Mesenteric fat pad (tissue), 1 donor: ENCODE data around the gene CSRP2. TPM values are rescaled to one million over a fixed set of nuclear protein-coding genes. Genes with fewer than 3 reads are reported as not detected.

Experiments used
- DNase-seq: peaks from one replicate; pipeline ENCODE4 v3.0.0-alpha.2; 2020; ENCODE audit warnings: low spot score
- total RNA-seq: library from RNA; stranded (reverse); fragmentation: NEBNext Ultra II Directional; extraction: Animal tissue kit (Norgen Biotek cat#: 25700); gene quantifications from one replicate; pipeline ENCODE4 v1.2.1, GENCODE V29; 2021
- donor health status: DM: yes; HTN: yes; CAD: no.

CSRP2 gene
- total RNA-seq, 1 donor from 2014 or later = 12.6 TPM

DNA sequence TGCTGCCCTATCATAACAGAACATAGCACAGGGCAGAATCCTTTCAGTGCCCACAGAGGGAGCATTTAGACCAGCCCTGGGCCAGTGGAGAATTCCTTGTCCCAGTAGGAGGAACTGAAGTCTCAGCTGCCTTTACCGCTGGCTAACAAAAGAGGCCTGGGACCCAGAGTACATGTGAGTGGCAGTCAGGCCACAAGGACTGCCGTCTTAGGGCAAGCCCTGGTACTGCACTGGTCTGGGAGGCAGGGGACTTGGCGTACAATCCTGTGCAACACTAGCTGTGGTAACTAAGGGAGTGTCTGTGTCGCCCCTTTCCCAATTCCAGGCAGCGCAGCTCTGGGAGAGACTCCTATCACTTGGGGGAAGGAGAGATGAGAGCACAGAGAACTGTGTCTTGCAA lies 17.0 kb upstream of the CSRP2 start:
- DNase-seq = no peak

DNA sequence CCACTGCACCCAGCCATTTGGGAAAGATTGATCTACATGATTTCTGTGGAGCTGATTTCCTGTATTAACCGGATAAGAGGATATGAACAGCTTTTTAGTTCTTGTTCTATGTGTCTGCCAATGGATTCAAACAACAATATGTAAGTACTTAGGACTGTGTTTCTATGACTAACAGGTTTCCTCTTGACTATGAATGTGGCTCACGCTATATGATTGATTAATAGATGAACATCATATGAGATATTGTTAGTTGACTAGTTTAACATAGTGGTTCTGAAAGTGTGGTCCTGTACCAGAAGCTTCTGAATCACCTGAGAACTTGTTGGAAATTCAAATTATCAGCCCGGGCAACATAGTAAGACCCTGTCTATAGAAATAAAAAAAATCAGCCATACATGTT lies 12.8 kb upstream of the CSRP2 start:
- no peak for DNase-seq

DNA sequence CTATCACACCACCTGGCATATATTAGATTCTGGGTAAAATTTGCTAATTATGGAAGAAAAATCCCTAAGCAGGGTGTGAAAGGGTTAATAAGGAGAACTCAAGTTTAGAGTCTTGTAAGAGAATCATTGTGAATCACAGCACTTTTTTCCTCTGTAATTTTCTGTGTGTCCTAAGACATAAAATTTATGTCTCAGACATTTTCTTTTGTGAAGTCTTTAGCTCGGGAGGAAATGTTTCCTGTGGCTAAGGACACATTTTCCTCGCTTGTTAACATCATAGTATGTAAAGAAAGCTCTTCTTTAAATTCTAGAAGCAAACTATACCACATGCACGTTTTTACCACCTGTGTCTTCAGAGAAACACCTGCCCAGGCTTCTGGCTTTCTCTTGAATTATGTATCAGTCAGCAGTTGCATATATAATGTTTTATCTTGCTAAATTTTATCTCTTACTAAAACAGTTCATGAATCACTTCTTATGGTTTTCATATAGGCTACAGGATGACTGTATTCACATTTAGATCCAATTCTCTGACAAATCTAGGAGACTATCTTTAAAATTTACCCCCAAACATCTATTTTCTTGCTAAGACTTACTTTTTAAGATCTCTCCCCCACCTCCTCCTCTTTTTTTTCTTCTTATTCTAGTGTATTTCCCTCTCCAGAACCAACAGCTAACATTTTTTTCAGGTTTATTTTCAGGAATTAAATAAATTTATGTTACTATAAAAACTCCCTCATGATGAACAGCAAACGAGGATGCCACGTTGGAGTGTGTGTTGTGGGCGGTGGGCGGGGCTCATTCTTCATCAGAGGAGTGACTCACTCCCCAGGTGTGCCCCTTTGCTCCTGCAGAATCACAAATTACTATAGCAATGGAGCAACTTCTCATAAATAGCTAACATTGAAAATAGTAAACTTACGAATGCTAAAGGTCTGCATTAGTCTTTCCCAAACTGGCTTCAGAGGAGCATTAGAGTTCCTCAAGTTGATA lies 11.6 kb upstream of the CSRP2 start:
- DNase-seq = no peak

DNA sequence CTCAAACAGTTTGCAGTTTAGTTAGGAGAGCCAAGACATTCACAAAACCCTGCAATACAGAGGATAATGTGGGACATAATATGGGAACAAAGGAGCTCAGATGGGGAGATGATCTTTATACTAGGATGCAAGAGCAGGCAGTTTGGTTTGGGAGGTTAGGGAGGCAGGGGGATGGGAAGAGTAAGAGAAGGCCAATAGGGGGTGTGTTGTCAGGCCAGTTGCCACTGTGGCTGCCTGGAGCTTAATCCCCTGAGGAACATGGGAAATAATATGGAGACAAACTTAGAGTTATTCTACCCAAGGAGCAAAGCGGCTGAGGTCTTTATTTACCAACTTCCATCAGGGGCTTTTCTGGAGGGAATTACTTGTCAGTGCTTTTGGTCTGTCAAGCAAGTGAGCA lies 10.0 kb upstream of the CSRP2 start:
- no peak for DNase-seq

DNA sequence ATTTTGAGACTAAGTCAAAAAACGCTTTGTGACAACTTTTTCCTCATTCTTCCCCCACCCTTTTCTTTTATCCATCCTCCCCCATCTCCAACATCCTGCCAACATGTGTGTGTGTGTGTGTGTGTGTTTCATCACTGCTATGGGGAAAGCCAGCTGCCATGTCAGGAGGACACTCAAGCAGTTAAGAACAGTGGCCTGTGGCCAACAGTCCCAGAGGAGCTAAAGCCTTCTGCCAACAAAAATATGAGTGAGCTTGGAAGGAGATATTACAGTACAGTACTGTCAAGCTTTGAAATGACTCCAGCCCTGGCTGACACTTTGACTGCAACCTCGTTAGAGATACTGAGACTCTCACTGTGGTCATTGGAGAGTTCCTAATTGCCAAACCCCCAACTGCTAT lies 5.0 kb upstream of the CSRP2 start:
- DNase-seq = no peak

DNA sequence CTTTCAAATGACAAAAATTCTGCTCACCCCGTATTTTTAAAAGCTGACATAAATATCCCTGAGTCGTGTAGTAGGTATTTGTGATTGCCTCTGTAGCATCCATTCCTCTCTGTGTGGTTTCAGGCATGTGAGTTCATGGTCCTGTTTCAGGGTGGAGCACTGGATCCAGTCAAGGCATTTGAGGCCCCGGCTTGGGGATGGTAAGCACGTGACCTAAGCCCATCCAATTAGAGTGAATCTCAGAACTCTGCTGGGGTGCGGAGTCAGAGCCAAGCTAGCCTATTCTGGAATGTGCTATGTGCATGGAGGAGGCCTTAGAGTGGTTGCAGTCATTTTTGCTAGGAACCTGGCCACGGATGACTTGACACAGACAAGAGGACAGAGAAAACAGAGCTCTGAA lies 4.3 kb upstream of the CSRP2 start:
- no peak for DNase-seq

DNA sequence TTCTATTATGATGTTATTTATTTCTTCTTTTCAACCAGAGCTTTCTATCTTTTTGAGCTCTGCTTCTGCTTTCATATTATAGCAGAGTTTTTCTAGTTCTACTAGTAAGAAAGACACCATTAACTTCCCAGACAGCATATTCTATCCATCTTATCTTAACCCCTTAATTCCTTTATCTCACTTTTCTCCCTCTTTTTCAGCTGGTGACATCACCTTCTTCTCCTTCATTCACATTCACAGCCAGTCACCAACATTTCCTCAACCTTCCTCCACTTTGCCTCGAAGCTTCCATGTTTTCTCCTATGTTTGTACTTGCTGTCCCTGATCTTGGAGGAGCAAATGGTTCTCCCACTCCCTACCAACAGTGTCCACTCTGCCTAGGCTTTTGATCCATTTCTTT lies 3.5 kb upstream of the CSRP2 start:
- DNase-seq = no peak

DNA sequence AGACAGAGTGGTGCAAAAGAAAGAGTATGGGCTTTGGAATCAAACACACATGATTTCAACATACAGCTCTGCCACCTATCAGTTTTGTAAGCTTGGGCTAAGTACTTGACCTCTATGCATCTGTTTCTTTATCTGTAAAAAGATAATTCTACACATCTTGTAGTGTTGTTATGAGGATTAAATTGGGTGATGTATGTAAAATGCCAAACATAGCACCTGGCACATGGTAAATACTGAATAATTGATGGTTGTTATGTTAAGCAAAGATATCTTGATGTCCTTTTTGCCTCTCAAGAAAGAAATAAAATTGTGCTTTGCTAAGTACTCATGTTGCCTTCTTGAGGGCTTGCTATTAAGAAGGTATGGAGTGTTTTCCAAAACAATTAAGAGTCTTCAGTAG lies 2.3 kb upstream of the CSRP2 start:
- DNase-seq = no peak

DNA sequence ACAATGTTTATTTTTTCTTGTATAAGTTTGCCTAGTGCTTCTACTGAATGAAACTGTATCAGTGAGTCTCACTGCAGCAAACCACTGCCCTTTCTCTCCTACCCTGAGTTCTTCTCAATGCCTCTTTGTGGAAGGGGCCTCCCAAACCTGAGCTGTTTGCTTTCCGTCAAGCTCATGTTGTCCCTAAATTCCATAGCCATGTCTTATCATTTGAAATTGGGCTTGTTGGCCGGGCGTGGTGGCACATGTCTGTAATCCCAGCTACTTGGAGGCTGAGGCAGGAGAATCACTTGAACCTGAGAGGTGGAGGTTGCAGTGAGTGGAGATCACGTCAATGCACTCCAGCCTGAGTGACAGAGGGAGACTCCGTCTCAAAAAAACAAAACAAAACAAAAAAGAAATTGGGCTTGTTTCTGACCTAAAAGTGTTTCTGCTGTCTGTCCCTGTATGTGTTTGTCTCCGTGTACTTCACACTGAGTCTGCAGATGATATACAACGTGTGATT lies 1.8 kb upstream of the CSRP2 start:
- no peak for DNase-seq

DNA sequence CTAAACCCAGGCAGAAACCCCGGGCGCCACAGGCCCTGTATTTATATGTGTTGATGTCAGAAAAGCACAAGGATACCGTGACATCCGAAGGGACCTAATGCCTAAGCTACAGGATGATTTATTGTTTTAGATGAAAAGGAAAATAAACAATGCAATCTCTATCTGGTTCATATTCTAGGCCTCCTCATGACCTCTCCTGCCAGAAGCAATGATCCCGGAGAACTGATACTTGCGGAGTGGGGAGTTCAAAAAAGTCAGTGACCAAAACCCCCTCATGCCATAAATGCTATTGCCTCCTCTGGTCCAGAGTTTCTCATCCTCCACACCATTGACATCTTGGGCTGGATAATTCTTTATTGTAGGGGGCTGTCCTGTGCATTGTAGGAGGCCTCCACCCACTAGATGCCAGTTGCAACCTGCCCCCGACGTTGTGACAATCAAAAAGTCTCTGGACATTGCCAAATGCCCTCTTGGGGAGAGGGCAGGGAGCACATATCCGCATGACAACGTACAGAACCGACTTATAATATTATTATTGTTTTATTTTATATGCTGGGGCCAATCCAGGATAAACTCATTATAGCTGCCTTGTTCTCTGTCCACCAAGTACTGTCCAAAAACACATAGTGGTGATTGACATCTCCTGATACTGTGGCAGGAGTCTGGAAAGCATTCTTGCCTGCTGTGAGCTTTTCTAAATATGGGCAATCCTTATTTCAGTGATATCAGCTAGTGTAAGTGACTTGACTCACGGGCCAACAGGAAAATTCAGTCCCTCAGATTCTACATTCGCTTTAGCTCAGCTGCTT lies 1.1 kb upstream of the CSRP2 start:
- DNase-seq = no peak

DNA sequence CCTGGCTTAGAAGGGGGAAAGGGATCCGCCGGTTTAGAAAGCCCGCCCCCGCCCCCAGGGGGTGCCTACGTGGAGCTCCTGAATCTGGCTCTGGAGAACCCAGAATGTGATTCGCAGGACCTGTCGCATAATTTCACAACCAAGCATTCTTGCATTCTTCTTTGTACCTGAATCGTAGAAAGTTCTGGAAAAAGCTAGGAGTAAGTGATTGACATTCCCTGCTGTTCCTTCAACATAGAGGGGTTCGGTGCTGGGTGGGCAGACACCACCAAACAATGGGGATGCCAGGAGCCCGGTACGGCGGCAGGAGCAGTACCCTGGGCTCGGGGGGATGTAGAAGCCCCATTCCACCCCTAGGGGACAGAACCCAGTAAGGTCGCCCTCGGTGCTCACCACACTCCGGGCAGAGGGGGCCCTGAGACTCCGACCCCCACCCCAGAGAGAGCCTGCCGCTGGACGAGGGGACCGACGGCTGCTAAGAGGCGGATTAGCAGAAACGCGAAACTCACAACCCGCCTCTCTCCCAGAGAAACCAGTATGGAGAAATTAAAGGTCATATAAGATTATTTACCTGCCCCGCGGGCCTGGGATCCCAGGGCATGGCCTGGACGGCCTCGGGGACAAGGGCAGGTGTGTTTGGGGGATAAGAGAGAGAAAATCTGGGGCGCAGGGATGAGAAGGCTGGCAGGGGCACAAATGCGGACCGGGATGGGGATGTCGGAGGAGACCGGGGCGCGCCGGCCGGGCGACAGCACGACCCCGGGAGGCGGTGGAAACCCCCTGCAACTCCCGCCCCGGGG lies 520 bp downstream of the CSRP2 start:
- no peak for DNase-seq

DNA sequence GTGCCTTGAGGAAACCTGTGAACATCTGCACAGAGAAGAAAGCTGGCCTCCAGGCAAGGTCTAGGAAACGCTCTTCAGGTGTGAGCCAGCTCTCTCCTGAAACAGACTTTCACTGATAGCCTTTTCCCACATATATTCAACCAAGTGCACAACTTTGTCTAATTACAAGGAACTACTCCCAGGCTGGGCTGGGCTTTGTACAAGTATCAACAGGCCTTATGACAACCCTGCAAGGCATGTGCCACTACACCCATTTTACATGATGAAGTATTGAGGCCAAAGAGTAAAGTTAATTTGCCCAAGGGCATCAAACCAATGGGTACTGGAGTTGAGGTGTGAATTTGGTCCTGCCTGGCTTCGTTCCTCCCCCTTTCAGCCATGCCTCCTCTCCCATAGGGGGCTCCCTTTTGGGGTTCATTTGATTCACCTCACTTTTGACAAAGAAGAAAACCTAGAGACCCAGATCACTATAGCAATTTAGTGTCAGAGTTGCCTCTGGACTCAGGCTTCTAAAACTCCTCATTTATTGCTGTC lies 2.1 kb downstream of the CSRP2 start:
- DNase-seq = no peak

DNA sequence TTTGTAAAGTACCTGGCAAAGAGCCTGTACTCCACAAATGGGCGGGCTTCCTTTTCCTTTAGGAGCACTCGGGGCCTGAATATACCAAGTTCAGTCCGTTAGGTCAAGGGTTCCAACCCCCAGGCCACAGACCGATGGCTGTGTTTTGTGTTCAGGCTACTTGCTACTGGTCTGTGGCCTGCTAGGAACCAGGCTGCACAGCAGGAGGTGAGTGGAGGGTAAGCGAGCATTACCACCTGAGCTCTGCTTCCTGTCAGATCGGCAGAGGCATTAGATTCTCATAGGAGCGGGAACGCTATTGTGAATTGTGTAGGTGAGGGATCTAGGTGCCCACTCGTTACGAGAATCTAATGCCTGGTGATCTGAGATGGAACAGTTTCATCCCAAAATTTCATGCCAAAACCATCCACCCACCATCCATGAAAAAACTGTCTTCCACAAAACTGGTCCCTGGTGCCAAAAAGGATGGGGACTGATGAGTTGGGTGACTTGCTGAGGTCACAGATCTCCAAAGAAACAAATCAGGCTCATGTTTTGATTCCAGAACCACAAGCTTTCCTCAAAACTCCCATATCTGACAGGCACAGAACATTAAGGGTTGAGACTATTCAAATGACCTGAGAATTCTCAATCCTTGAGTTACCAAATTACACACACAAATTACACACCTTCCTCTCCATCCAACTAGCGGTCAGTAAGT lies 4.2 kb downstream of the CSRP2 start:
- DNase-seq = no peak

DNA sequence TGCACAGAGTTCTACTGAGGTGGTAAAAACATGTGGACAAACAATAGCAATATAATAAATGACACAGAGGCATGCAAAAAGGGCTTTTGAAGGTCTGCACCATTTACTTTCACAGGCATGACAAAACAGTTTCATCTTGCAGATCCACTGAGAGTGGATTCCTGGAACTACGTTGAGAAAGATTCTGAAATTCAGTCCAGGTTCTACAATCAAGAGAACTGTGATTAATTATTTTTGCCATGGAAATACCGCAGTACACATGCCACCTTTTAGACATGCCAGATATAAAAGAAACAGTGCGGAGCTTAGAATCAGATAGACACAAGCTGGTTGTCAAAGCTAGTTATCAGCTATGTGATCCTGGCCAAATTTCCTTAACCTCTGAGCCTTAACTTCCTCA lies 4.8 kb downstream of the CSRP2 start:
- no peak for DNase-seq

DNA sequence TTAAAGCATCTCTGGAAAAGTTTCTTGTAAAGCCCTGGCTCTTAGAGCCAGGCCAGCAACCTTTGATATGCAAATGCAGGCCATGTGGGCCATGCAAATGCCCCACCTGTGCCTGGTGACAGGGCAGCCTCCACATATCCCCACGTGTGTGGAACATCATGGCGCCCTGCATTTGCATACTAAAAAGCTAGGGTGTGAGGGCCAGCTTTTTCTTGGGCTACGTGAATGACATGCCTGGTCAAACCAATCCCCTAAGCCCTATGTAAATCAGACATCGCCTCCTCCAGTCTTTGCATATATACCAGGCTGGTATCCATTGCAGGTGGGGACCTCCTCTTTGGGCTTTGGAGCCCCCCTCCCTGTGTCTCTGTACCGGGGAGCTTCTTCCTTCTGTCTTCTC lies 6.4 kb downstream of the CSRP2 start:
- DNase-seq = no peak

DNA sequence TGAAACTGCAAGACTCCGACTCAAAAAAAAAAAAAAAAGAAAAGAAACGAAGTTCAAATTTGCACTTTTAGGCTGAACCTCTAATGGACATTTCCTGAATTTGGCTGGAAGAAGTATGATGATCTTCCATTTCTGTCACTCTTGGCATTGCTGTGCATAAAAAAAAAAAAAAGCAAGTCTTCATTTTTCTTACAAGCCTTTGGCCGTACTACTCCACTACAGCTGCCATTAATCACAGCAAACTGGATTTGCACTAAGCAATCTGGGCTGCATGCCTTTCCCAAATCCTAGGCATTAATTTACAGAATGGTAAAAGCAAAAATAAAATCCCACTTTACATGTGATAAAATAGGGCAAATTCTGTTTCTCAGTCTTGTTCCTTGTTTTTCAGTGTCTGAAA lies 7.1 kb downstream of the CSRP2 start:
- DNase-seq = no peak

DNA sequence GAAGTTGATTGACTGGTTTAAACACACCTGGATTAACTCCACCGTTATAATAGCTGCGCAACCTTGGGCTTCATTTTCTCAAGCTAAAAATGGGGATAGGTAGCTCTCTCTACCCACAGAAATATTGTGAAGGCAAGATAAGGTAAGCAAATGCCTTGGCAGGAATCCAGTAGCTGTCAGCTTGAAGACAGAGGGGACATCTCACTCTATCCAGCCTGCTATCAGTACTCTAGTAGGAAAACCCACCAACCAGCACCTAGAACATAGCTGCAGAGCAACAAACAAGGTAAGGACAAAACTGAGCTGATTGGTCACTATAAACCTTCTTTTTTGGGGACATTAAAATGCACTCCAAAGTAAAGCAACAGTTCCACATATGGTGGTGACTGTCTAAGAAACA lies 7.7 kb downstream of the CSRP2 start:
- DNase-seq = no peak

DNA sequence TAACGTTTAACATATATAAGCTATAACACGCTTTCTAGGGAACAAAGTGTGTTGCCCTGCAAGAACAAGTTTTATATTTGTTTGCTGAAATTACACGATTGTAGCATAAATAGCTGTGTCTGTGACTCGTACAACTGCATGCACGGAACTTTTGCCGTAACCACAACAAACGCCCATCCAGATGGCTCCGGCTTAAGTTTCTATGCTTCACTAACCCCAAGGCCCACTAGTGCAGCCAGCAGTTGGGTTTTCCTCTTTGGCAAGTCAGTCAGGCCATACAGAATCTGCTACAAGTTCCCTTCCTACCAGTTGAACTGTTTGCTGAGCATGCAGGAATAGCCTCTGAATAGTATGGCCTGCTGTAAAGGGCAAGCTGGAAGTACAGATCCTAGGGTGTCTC lies 12.1 kb downstream of the CSRP2 start:
- DNase-seq = no peak

DNA sequence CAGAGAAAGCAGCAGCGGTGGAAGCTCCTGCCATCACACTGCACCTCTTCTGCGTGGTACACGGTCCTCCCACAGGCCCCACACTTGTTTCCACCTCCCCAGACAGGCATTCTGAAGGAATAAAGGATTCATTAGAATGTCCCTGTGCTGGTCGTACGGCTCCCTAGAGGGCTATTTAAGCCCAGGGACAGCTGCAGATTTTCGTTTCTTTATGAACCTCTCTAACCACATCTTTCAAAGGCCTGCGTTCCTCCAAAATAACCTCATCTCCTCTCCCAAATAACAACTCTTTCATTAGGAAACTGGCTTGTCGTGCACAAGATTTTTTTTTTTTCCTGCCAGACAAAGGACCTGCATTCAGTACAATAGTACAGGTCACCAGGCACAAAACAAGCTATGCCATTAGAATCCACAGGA lies 12.7 kb downstream of the CSRP2 start:
- no peak for DNase-seq

DNA sequence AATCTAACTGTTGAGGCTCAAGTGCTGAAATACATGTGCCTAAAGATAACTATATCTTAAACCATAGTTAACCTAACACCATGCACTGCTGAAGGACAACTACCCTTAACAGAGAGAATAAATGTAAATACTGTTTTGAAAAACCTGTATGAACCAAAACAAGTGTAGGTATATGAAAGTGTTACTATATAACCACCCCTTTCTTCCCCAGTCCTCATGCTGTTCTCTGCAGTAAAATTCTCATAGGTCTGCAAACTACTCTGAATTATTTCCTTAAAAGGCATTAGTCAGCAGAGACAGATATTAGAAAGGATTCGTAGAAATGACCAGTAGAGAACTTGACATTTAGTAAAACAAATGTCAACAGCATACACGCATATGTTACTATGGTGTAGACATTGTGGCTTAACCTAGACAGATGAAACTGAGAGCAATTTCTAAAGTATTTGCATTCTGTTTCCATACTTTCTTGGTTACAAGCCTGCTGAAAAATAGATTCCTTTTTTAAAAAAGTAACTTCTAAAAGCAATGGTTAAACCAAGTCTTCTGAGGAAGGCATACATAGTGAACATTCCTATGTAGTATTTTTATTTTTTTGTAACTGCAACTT lies 13.9 kb downstream of the CSRP2 start:
- no peak for DNase-seq
